ENCODE data around the gene MED7.

Gene MED7

GRCh38 chr5:157100140-157100679 lies 42.5 kb downstream of the MED7 start:
- no peak for DNase-seq

GRCh38 chr5:157088342-157088990 lies 54.2 kb downstream of the MED7 start:
- DNase-seq: no peak
